NCI-H2107 treated with DMSO at 0.1 percent for 48 hours (cell line): ENCODE results near the gene SP8.
A peak's percentile ranks its signal among the peaks of the same experiment; 100 is the strongest.
"Not testable (repeated sequence)": the region's sequence is repeated elsewhere in the genome, so short reads cannot be mapped to it uniquely, and the experiment has no call there.

ENCODE experiments used
- DNase-seq: peaks from one replicate; lab custom pipeline; 2025; ENCODE audit not compliant: unreplicated experiment; lab: John Stamatoyannopoulos, UW

SP8 gene

GRCh38 chr7:20786779-20787659 lies at the start of gene SP8:
Gene SP8 (minus strand): TSS chr7:20786886. CDS start chr7:20786798, 88 bp downstream.
- DNase-seq, result peak; percentile 63

- not testable (repeated sequence) for DNase-seq
Observed at GRCh38 chr7:20836424-20836823, 49.7 kb upstream of the SP8 start.

- DNase-seq, result no peak
Observed at GRCh38 chr7:20835111-20835750, 48.5 kb upstream of the SP8 start.

- no peak for DNase-seq
Observed at GRCh38 chr7:20834656-20835055, 48.0 kb upstream of the SP8 start.

GRCh38 chr7:20831956-20832355 lies 45.3 kb upstream of the SP8 start:
- DNase-seq, result peak; percentile 27

- no peak for DNase-seq
Observed at GRCh38 chr7:20831451-20831850, 44.8 kb upstream of the SP8 start.

GRCh38 chr7:20828947-20829346 lies 42.3 kb upstream of the SP8 start:
- DNase-seq, result peak; percentile 89

GRCh38 chr7:20827172-20827571 lies 40.5 kb upstream of the SP8 start:
- DNase-seq, result no peak

GRCh38 chr7:20826243-20826642 lies 39.6 kb upstream of the SP8 start:
- no peak for DNase-seq

- no peak for DNase-seq
Observed at GRCh38 chr7:20825555-20825954, 38.9 kb upstream of the SP8 start.

- not testable (repeated sequence) for DNase-seq
Observed at GRCh38 chr7:20821390-20821789, 34.7 kb upstream of the SP8 start.

GRCh38 chr7:20816372-20816959 lies 29.8 kb upstream of the SP8 start:
- no peak for DNase-seq

GRCh38 chr7:20804345-20804744 lies 17.7 kb upstream of the SP8 start:
- DNase-seq, result no peak

- DNase-seq, result peak; percentile 48
Observed at GRCh38 chr7:20799566-20800366, 13.1 kb upstream of the SP8 start.

- DNase-seq, result no peak
Observed at GRCh38 chr7:20798694-20799121, 12.0 kb upstream of the SP8 start.

GRCh38 chr7:20798081-20798693 lies 11.5 kb upstream of the SP8 start:
- DNase-seq, result peak; percentile 28

- DNase-seq, result no peak
Observed at GRCh38 chr7:20797462-20798080, 10.9 kb upstream of the SP8 start.

GRCh38 chr7:20797042-20797461 lies 10.4 kb upstream of the SP8 start:
- DNase-seq, result no peak

- no peak for DNase-seq
Observed at GRCh38 chr7:20796500-20796899, 9.8 kb upstream of the SP8 start.

GRCh38 chr7:20795881-20796280 lies 9.2 kb upstream of the SP8 start:
- DNase-seq, result no peak
